Activated CD4-positive, alpha-beta T cell treated with anti-CD3 and anti-CD28 coated beads for 1 hour (primary cell): Measurements from ENCODE around the gene CREBRF.
"Not testable (repeated sequence)": the region's sequence is repeated elsewhere in the genome, so short reads cannot be mapped to it uniquely, and the experiment has no call there.

Experiments
- DNase-seq: peaks from one replicate; pipeline ENCODE4 v3.0.0-alpha.2; 2020

Gene CREBRF

DNA sequence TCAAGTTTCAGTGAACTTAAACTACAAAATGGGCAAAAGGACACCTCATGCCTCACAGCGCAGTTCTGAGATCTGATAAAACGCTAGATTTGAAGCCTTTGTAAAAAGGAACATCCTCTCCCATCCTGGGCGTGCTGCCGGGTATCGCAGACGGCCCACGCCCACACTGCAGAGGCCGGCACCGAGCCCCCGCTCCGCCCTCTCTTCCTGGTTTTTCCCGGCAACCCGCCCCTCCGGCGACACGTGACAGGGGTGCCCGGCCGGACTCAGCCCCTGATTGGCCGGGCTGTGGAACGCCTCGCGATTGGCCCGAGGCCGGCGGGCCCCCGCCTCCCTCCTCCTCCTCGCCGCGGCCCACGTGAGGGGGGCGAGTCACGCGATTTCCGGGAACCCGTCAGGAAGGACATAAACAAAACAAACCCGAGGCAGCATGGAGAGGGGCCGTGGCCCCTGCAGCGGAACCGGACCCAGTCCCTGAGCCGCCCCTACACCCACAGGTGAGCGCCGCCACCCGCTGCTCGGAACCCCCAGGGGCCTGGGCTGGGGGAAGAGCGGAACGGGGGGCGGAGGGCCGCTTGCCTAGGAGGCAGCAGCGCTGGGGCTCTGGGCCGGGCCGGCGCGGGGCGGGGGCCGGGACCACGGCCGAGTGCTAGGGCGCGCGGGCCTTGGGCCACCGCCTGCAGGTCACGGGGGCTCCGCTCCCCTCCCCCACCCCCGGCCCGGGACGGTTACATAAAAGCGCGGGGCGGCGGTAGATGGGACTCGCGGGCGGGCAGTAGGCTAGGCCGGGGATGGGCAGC lies at the start of gene CREBRF:
TSS of gene CREBRF (plus strand) at position 370 of the 800 bp plus-strand sequence. CDS start 24,424 bp downstream, outside the sequence.
- peak; percentile 98 for DNase-seq

- DNase-seq = no peak
Observed at GRCh38 chr5:173010021-173010420, 46.1 kb upstream of the CREBRF start.

DNA sequence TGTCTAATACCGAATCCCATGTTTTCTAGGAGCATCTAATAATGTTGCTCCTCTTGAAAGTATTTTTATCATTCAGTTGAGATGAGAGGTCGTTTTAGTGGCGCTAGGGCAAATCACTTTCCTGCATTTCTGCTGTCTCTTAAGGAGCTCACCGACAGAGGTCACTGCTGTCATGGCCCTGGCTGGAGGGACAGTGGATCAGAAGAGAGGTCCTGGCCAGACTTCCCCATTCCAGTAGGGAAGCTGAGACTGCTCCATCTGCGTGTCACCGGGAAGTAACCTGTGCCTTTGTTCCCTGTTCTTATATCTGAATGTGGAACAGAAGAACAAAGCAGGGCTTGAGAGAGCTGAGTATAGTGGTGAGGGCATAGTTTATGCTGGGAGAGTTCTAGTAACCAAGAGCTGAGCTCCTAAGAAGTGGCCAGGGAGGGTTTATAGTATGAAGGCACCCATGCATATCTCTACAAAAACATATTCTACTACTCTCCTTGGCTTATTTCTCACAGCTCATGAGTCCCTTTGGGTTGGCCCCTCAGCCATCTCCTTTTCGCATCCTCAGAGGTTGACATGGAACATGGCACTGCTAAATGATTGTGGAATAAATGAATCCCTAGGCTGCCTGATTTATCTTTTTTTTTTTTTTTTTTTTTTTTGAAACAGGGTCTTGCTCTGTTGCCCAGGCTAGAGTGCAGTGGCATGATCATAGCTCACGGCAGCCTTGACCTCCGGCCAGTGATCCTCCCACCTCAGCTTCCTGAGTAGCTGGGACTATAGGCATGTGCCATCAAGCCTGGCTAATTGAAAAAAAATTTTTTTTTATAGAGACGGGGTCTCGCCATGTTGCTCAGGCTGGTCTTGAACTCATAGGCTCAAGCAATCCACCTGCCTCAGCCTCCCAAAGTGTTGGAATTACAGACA lies 45.3 kb upstream of the CREBRF start:
- DNase-seq = no peak

- no peak for DNase-seq
Observed at GRCh38 chr5:173011566-173011965, 44.6 kb upstream of the CREBRF start.

GRCh38 chr5:173012882-173013281 lies 43.3 kb upstream of the CREBRF start:
- no peak for DNase-seq

- DNase-seq = no peak
Observed at GRCh38 chr5:173014671-173015070, 41.5 kb upstream of the CREBRF start.

GRCh38 chr5:173015192-173015591 lies 41.0 kb upstream of the CREBRF start:
- no peak for DNase-seq

DNA sequence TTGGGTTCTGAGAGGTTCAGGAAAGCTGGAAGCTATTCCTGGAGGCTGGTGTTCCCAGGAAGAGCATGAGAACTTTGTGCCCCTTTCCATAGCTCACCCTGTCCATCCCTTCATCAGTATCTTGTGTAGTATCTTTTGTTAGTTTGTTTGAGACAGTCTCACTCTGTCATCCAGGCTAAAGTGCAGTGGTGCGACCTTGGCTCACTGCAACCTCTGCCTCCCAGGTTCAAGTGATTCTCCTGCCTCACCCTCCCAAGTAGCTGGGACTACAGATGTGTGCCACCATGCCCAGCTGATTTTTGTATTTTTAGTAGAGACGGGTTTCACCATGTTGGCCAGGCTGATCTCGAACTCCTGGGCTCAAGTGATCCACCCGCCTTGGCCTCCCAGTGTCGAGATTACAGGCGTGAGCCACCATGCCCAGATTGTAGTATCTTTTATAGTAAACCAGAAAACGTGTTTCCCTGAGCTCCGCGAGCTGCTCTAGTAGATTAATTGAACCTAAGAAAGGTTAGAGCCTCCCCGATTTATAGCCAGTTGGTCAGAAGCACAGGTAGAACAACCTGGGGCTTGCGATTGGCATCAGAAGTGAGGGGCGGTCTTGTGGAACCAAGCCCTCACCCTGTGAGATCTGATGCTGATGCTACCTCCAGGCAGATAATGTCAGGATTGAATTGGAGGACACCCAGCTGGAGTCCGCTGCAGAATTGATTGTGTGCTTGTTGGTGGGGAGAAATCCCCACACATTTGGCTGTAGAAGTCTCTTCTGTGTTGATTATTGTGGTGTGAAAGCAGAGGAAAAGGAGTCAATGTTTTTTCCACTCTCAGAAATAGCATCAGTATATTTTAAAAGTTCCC lies 40.3 kb upstream of the CREBRF start:
- no peak for DNase-seq

- DNase-seq = no peak
Observed at GRCh38 chr5:173016598-173017046, 39.5 kb upstream of the CREBRF start.

- DNase-seq = not testable (repeated sequence)
Observed at GRCh38 chr5:173017087-173017486, 39.1 kb upstream of the CREBRF start.

DNA sequence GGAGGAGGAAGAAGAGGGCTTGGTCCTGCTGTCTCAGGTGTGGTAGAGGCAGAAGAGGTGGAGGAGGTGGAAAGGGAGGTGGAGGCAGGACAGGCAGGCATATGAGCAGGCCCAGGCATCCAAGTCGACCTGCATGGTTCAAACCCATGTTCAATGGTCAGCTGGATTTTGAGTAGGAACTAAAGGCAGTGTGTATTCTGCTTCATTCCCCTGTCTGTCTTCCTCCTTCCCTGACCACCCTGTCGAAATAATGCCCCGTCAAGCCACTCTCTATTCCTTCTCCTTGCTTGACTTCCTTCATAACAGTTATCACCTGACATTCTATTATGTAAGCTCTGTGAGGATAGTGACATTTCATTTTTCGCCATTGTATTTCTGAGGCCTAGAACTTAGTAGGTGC lies 37.8 kb upstream of the CREBRF start:
- no peak for DNase-seq

GRCh38 chr5:173020154-173020581 lies 36.0 kb upstream of the CREBRF start:
- DNase-seq = no peak

GRCh38 chr5:173020643-173021042 lies 35.5 kb upstream of the CREBRF start:
- DNase-seq = no peak

DNA sequence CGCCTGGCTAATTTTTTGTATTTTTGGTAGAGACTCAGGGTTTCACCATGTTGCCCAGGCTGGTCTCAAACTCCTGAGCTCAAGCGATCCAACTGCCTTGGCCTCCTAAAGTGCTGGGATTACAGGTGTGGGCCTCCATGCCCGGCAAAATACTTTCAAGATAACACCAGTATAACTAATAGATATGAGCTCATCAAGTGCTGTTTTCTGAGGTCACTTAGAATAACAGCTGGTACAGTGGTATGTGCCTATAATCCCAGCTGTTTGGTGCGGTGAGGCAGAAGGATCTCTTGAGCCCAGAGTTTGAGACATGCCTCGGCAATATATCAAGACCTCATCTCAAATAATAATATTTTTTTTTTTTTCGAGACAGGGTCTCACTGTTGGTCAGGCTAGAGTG lies 30.5 kb upstream of the CREBRF start:
- no peak for DNase-seq

GRCh38 chr5:173027905-173028304 lies 28.2 kb upstream of the CREBRF start:
- DNase-seq = no peak

- DNase-seq = no peak
Observed at GRCh38 chr5:173028811-173029327, 27.3 kb upstream of the CREBRF start.

- no peak for DNase-seq
Observed at GRCh38 chr5:173029499-173029921, 26.6 kb upstream of the CREBRF start.

DNA sequence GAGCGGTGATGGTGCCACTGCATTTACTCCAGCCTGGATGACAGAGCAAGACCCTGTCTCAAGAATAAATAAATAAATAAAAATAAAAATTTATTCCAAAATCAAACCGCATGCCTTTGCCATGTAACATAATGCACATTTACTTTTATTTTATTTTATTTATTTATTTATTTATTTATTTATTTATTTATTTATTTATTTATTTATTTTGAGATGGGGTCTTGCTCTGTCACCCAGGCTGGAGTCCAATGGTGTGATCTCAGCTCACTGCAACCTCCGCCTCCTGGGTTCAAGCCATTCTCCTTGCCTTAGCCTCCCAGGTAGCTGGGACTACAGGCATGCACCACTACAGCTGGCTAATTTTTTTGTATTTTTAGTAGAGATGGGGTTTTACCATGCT lies 24.1 kb upstream of the CREBRF start:
- DNase-seq = not testable (repeated sequence)

- DNase-seq = no peak
Observed at GRCh38 chr5:173032730-173033129, 23.4 kb upstream of the CREBRF start.

DNA sequence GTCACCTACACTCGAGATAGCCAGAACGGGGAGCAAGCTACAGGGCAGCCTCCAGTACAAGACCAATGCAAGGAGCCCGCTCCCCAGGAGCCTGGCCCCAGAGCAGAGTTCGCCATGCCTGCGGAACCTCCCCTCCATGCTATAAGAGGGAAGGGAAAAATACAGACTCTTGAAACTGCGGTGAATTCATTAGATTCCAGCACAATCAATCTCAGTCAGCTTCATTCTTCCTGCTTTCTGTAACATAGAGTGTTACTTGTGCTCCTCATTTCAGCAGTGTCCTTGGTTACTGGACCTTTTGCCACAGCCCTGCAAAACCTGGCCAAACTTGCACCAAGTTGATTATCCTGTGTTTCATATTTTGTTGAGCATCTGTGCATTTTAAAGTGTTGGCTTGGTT lies 22.2 kb upstream of the CREBRF start:
- no peak for DNase-seq

GRCh38 chr5:173035904-173036707 lies 20.0 kb upstream of the CREBRF start:
- no peak for DNase-seq

- no peak for DNase-seq
Observed at GRCh38 chr5:173039188-173039587, 17.0 kb upstream of the CREBRF start.
